ENCODE results near the gene TMEM120B.
"Not testable (repeated sequence)": the region's sequence is repeated elsewhere in the genome, so short reads cannot be mapped to it uniquely, and the experiment has no call there.

The TMEM120B gene

GRCh38 chr12:121705514-121705913, 7.0 kb upstream of the TMEM120B start:
- Histone ChIP-seq H3K27ac (no peak overlapping the region), H4K20me1 (ENCODE audit: insufficient read depth) (no peaks in the 10 kb centered on the region), H3K27me3 (ENCODE audit: insufficient read depth, low read depth) (no peaks in the 10 kb centered on the region), H3K4me1 (ENCODE audit: low read depth, poor library complexity, severe bottlenecking) (no peaks in the 10 kb centered on the region), H2AFZ (ENCODE audit: low read depth) (no peak overlapping the region), H3K36me3 (ENCODE audit: insufficient read depth) (no peaks in the 10 kb centered on the region), H3K4me3 (IDR thresholded peaks at IDR 0.05; ENCODE audit: insufficient read depth, low read depth, low read length) (no peak overlapping the region), H3K4me2 (no peak overlapping the region), H3K9ac (no peak overlapping the region), H3K79me2 (ENCODE audit: insufficient read depth, low read depth) (no peaks in the 10 kb centered on the region)
- TF ChIP-seq CTCF (conservative IDR thresholded peaks at IDR 0.05; ENCODE audit: low read depth, low read length) = no peak

GRCh38 chr12:121708313-121709063, 4.1 kb upstream of the TMEM120B start:
- H2AFZ ChIP-seq (ENCODE audit: low read depth) = no peak overlapping the region
- no peak overlapping the region for H3K4me2 ChIP-seq
- H3K9ac ChIP-seq = no peak overlapping the region
- no peaks in the 10 kb centered on the region for H4K20me1 ChIP-seq (ENCODE audit: insufficient read depth)
- peaks cover 3% of the 10 kb centered on the region for H3K4me1 ChIP-seq (ENCODE audit: low read depth, poor library complexity, severe bottlenecking)
- no peaks in the 10 kb centered on the region for H3K27me3 ChIP-seq (ENCODE audit: insufficient read depth, low read depth)
- TF ChIP-seq CTCF (conservative IDR thresholded peaks at IDR 0.05; ENCODE audit: low read depth, low read length) = no peak
- H3K27ac ChIP-seq = no peak overlapping the region
- no peaks in the 10 kb centered on the region for H3K79me2 ChIP-seq (ENCODE audit: insufficient read depth, low read depth)
- no peaks in the 10 kb centered on the region for H3K36me3 ChIP-seq (ENCODE audit: insufficient read depth)
- no peak overlapping the region for H3K4me3 ChIP-seq (IDR thresholded peaks at IDR 0.05; ENCODE audit: insufficient read depth, low read depth, low read length)

GRCh38 chr12:121709064-121709424, 3.5 kb upstream of the TMEM120B start:
- not testable (repeated sequence) for H3K27me3 ChIP-seq (ENCODE audit: insufficient read depth, low read depth); H3K4me2 ChIP-seq; H3K9ac ChIP-seq; H3K4me3 ChIP-seq (IDR thresholded peaks at IDR 0.05; ENCODE audit: insufficient read depth, low read depth, low read length); H3K27ac ChIP-seq; H4K20me1 ChIP-seq (ENCODE audit: insufficient read depth); H3K79me2 ChIP-seq (ENCODE audit: insufficient read depth, low read depth); H3K4me1 ChIP-seq (ENCODE audit: low read depth, poor library complexity, severe bottlenecking); H2AFZ ChIP-seq (ENCODE audit: low read depth); H3K36me3 ChIP-seq (ENCODE audit: insufficient read depth)

- H3K4me1 ChIP-seq (ENCODE audit: low read depth, poor library complexity, severe bottlenecking) = peaks cover 3% of the 10 kb centered on the region
- no peaks in the 10 kb centered on the region for H3K79me2 ChIP-seq (ENCODE audit: insufficient read depth, low read depth)
- H3K9ac ChIP-seq = no peak overlapping the region
- H3K4me2 ChIP-seq = no peak overlapping the region
- no peak for TF ChIP-seq CTCF (conservative IDR thresholded peaks at IDR 0.05; ENCODE audit: low read depth, low read length)
- H3K27me3 ChIP-seq (ENCODE audit: insufficient read depth, low read depth) = no peaks in the 10 kb centered on the region
- no peaks in the 10 kb centered on the region for H3K36me3 ChIP-seq (ENCODE audit: insufficient read depth)
- H3K27ac ChIP-seq = no peak overlapping the region
- no peak overlapping the region for H3K4me3 ChIP-seq (IDR thresholded peaks at IDR 0.05; ENCODE audit: insufficient read depth, low read depth, low read length)
- H2AFZ ChIP-seq (ENCODE audit: low read depth) = no peak overlapping the region
- no peaks in the 10 kb centered on the region for H4K20me1 ChIP-seq (ENCODE audit: insufficient read depth)
These were observed 3.0 kb upstream of the TMEM120B start for GRCh38 chr12:121709478-121709961.

All from KMS-11 (cell line).